ENCODE results near the gene MON1A. TPM values are rescaled to one million over a fixed set of nuclear protein-coding genes. Genes with fewer than 3 reads are reported as not detected.

The MON1A gene
- total and polyA plus RNA-seq, 4 donors = 7.0 to 12.3 (median 9.4) TPM

DNA sequence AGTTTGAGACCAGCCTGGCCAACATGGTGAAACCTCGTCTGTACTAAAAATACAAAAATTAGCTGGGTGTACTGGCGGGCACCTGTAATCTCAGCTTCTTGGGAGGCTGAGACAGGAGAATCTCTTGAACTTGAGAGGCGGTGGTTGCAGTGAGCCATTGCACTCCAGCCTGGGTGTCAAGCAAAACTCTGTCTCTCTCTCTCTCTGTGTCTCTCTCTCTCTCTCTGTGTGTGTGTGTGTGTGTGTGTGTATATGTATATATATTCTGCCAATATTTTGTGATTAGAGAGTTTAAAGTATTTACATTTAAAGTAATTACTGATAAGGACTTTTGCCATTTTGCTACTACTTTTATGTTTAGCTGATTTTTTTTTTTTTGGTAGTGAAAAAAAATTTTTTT, 26.0 kb upstream of the MON1A start:
- 84% methylated on average over 3 of the region's 3 CpGs for WGBS, 2 donors
- peak in 1 of 3 donors; percentile 22 for DNase-seq
- no peak overlapping the region for H3K9ac ChIP-seq (ENCODE audit: insufficient read depth in 1 of 2, low read length in 2 of 2)
- H3K9me3 ChIP-seq (ENCODE audit: control insufficient read depth in 4 of 4, insufficient read depth in 3 of 4, low read length in 3 of 4) = no peaks in the 10 kb centered on the region
- no peaks in the 10 kb centered on the region for H3K27me3 ChIP-seq (ENCODE audit: control insufficient read depth in 3 of 3, insufficient read depth in 3 of 3, low read length in 2 of 3)
- no peak for ATAC-seq (ENCODE audit: insufficient read depth, low FRiP score)
- TF ChIP-seq, protein P1, sequence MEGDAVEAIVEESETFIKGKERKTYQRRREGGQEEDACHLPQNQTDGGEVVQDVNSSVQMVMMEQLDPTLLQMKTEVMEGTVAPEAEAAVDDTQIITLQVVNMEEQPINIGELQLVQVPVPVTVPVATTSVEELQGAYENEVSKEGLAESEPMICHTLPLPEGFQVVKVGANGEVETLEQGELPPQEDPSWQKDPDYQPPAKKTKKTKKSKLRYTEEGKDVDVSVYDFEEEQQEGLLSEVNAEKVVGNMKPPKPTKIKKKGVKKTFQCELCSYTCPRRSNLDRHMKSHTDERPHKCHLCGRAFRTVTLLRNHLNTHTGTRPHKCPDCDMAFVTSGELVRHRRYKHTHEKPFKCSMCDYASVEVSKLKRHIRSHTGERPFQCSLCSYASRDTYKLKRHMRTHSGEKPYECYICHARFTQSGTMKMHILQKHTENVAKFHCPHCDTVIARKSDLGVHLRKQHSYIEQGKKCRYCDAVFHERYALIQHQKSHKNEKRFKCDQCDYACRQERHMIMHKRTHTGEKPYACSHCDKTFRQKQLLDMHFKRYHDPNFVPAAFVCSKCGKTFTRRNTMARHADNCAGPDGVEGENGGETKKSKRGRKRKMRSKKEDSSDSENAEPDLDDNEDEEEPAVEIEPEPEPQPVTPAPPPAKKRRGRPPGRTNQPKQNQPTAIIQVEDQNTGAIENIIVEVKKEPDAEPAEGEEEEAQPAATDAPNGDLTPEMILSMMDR (IDR thresholded peaks at IDR 0.05; ENCODE audit: control extremely low read depth, extremely low read depth) = no peak
- H3K4me1 ChIP-seq (ENCODE audit: control insufficient read depth in 5 of 5, insufficient read depth in 5 of 5, low read length in 5 of 5) = peaks cover 0 to 6% (median 2%) of the 10 kb centered on the region in 5 donors
- no peak overlapping the region for H3K27ac ChIP-seq (ENCODE audit: low read depth in 1 of 2, low read length in 1 of 2)
- H3K36me3 ChIP-seq (ENCODE audit: control insufficient read depth in 4 of 4, insufficient read depth in 4 of 4, low read length in 4 of 4) = no peaks in the 10 kb centered on the region
- no peak overlapping the region for H3K4me3 ChIP-seq

DNA sequence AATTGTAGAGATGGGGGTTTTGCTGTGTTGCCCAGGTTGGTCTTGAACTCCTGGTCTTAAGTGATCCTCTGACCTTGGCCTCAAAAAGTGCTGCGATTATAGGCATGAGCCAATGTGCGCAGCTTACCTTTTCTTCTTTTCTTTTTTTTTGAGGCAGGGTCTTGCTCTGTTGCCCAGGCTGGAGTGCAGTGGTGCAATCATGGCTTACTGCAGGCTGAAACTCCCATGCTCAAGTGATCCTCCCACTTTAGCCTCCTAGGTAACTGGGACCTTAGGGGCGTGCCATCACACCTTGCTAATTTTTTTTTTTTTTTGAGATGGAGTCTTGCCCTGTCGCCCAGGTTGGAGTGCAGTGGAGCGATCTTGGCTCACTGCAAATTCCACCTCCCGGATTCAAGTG, 23.3 kb upstream of the MON1A start:
- no peak for ATAC-seq (ENCODE audit: insufficient read depth, low FRiP score)
- no peaks in the 10 kb centered on the region for H3K9me3 ChIP-seq (ENCODE audit: control insufficient read depth in 4 of 4, insufficient read depth in 3 of 4, low read length in 3 of 4)
- no peak for DNase-seq
- TF ChIP-seq, protein P1 (IDR thresholded peaks at IDR 0.05; ENCODE audit: control extremely low read depth, extremely low read depth) = no peak
- H3K4me1 ChIP-seq (ENCODE audit: control insufficient read depth in 5 of 5, insufficient read depth in 5 of 5, low read length in 5 of 5) = peaks cover 0 to 11% (median 0%) of the 10 kb centered on the region in 5 donors
- no peaks in the 10 kb centered on the region for H3K36me3 ChIP-seq (ENCODE audit: control insufficient read depth in 4 of 4, insufficient read depth in 4 of 4, low read length in 4 of 4)
- H3K27ac ChIP-seq (ENCODE audit: low read depth in 1 of 2, low read length in 1 of 2) = no peak overlapping the region
- H3K27me3 ChIP-seq (ENCODE audit: control insufficient read depth in 3 of 3, insufficient read depth in 3 of 3, low read length in 2 of 3) = no peaks in the 10 kb centered on the region
- 91 to 97% methylated on average over 6 of the region's 6 CpGs for WGBS, 2 donors
- H3K9ac ChIP-seq (ENCODE audit: insufficient read depth in 1 of 2, low read length in 2 of 2) = no peak overlapping the region
- H3K4me3 ChIP-seq = no peak overlapping the region

DNA sequence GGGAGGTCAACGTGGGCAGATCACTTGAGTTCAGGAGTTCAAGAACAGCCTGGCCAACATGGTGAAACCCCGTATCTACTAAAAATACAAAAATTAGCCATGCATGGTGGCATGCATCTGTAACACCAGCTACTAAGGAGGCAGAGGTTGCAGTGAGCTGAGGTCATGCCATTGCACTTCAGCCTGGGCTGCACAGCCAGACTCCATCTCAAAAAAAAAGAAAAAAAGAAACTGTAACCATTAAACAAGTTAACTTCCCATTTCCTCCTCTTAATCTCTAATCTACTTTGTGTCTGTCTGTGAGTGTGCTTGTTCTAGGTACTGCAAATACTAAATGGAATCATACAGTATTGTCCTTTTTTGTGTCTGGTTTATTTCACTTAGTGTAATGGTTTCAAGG, 13.0 kb upstream of the MON1A start:
- TF ChIP-seq, protein P1 (IDR thresholded peaks at IDR 0.05; ENCODE audit: control extremely low read depth, extremely low read depth) = no peak
- H3K4me1 ChIP-seq (ENCODE audit: control insufficient read depth in 5 of 5, insufficient read depth in 5 of 5, low read length in 5 of 5) = peaks cover 0 to 8% (median 4%) of the 10 kb centered on the region in 5 donors
- no peaks in the 10 kb centered on the region for H3K27me3 ChIP-seq (ENCODE audit: control insufficient read depth in 3 of 3, insufficient read depth in 3 of 3, low read length in 2 of 3)
- no peak overlapping the region for H3K9ac ChIP-seq (ENCODE audit: insufficient read depth in 1 of 2, low read length in 2 of 2)
- H3K4me3 ChIP-seq = no peak overlapping the region
- DNase-seq = no peak
- H3K9me3 ChIP-seq (ENCODE audit: control insufficient read depth in 4 of 4, insufficient read depth in 3 of 4, low read length in 3 of 4) = no peaks in the 10 kb centered on the region
- no peak for ATAC-seq (ENCODE audit: insufficient read depth, low FRiP score)
- 73 to 83% methylated on average over 2 of the region's 2 CpGs for WGBS, 2 donors
- no peak overlapping the region for H3K27ac ChIP-seq (ENCODE audit: low read depth in 1 of 2, low read length in 1 of 2)
- peaks cover 0 to 8% (median under 1%) of the 10 kb centered on the region in 4 donors for H3K36me3 ChIP-seq (ENCODE audit: control insufficient read depth in 4 of 4, insufficient read depth in 4 of 4, low read length in 4 of 4)

DNA sequence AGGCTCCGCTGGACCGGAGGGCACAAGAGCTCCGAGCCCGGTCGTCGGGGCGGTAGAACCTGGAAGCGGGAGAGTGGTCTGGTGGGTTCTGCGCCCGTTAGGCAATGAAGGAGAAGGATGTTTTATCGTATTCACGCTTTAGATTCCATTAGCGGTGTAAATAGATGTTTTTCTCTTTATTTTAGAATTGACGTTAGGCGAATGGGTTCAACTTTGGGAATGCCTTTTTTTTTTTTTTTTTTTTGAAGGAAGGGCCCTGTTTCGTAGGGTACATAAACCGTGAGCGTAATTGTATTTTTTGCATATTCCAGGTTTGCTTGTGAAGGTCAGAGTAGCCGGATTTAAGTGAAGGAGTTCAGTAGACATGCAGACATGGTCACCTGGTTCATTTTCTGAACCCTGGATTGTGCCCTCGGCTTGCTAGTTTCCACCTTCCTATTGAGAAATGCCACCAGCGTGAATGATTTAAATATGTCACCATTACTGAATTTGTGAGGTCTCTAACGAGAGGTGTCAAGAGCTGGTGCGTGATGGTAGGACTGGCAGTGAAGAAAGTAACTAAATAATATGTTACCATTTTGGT, 11.1 kb upstream of the MON1A start:
- ATAC-seq (ENCODE audit: insufficient read depth, low FRiP score) (peak; percentile 1), DNase-seq (no peak)
- TF ChIP-seq, protein P1 (IDR thresholded peaks at IDR 0.05; ENCODE audit: control extremely low read depth, extremely low read depth) = no peak
- Histone ChIP-seq H3K27ac (ENCODE audit: low read depth in 1 of 2, low read length in 1 of 2) (peak overlapping the region; percentile 93 to 95), H3K27me3 (ENCODE audit: control insufficient read depth in 3 of 3, insufficient read depth in 3 of 3, low read length in 2 of 3) (no peaks in the 10 kb centered on the region), H3K4me1 (ENCODE audit: control insufficient read depth in 5 of 5, insufficient read depth in 5 of 5, low read length in 5 of 5) (peaks cover 0 to 8% (median 3%) of the 10 kb centered on the region in 5 donors), H3K36me3 (ENCODE audit: control insufficient read depth in 4 of 4, insufficient read depth in 4 of 4, low read length in 4 of 4) (peaks cover 0 to 4% (median under 1%) of the 10 kb centered on the region in 4 donors), H3K9ac (ENCODE audit: insufficient read depth in 1 of 2, low read length in 2 of 2) (peak overlapping the region; percentile 82 to 83), H3K9me3 (ENCODE audit: control insufficient read depth in 4 of 4, insufficient read depth in 3 of 4, low read length in 3 of 4) (no peaks in the 10 kb centered on the region), H3K4me3 (peak overlapping the region; percentile 68)
- 6 to 7% methylated on average over 23 of the region's 23 CpGs for WGBS, 2 donors

Data from lung (tissue), 12 donors.